ENCODE measurements around the gene TTC7B.

DNA sequence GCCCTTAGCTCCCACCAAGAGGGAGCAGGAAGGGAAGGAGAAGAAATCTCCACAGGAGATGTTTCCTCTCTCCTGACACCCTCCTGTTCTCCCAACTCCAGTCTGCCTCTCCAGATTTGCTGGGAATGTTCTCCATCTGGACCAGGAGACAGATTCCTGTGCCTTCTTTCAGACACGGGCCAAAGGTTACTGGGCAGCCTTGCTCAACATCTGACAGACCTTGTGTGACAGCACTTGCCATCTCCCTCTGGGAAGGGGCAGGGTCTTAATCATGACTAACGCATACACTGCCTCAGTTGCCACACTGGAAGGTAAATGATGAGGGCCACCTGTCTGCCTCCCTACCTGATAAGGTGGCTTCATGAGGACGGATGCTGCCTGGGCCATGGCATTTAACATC is 2.5 kb upstream of the TTC7B start:
- TF ChIP-seq, protein P1, sequence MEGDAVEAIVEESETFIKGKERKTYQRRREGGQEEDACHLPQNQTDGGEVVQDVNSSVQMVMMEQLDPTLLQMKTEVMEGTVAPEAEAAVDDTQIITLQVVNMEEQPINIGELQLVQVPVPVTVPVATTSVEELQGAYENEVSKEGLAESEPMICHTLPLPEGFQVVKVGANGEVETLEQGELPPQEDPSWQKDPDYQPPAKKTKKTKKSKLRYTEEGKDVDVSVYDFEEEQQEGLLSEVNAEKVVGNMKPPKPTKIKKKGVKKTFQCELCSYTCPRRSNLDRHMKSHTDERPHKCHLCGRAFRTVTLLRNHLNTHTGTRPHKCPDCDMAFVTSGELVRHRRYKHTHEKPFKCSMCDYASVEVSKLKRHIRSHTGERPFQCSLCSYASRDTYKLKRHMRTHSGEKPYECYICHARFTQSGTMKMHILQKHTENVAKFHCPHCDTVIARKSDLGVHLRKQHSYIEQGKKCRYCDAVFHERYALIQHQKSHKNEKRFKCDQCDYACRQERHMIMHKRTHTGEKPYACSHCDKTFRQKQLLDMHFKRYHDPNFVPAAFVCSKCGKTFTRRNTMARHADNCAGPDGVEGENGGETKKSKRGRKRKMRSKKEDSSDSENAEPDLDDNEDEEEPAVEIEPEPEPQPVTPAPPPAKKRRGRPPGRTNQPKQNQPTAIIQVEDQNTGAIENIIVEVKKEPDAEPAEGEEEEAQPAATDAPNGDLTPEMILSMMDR (IDR thresholded peaks at IDR 0.05; ENCODE audit: borderline replicate concordance, extremely low read depth, low read length, poor library complexity, severe bottlenecking) = no peak
- TF ChIP-seq EZH2 (IDR thresholded peaks at IDR 0.05; ENCODE audit: borderline replicate concordance, low read depth, low read length, severe bottlenecking) = no peak
